K562 (cell line): ENCODE data around the gene WDR49. TPM values are rescaled to one million over a fixed set of nuclear protein-coding genes. Genes with fewer than 3 reads are reported as not detected.
A peak's percentile ranks its signal among the peaks of the same experiment; 100 is the strongest.

Experiments used
- ATAC-seq: fragments of 200-7000 bp; cut with Tn5 transposase; 3 replicates; pipeline ENCODE4 v1.9.1; 2020; ENCODE audit warnings: moderate library complexity
- BruUV-seq: library from RNA; stranded (reverse); fragments of 400-500 nt; replicated peaks from 2 replicates; lab custom pipeline; 2021; lab: Mats Ljungman, UMichigan
- CTCF ChIA-PET: fragments of 300-600 bp; formaldehyde crosslinking; extraction: SDS; loops from one replicate; lab custom pipeline; 2021; ENCODE audit warnings: low intra/inter-chr PET ratio; lab: Yijun Ruan, JAX
- POLR2A ChIA-PET: fragments of 300-600, 350-650 bp; sonication (Branson Sonifier 250); formaldehyde crosslinking; extraction: SDS; loops from one replicate; lab custom pipeline; 2021; ENCODE audit warnings: antibody characterized with exemption, inconsistent platforms; lab: Yijun Ruan, JAX
- DNase-seq, 4 experiments: peaks; one replicate each; pipeline versions ENCODE4 v3.0.0 to v3.0.0-alpha.2; 2011 to 2018; ENCODE audit warnings: low spot score in 3 of 4, mixed read lengths in 3 of 4; ENCODE audit errors: extremely low read depth in 1 of 4
- FAIRE-seq: peaks from 2 replicates; lab custom pipeline; 2011; peaks lifted over from hg19 to GRCh38; lab: Jason Lieb, UNC
- H2AFZ ChIP-seq: 2 replicates; pipeline ENCODE4 v1.6.0; 2011; ENCODE audit warnings: low read depth, low read length, control low read depth, inconsistent platforms
- H3K27ac ChIP-seq: fragments of 200-600 bp; 3 replicates; pipeline ENCODE4 v1.8.0; 2011; ENCODE audit warnings: low read depth, mild to moderate bottlenecking, control low read depth, inconsistent platforms, low read length, moderate library complexity, mixed read lengths; ENCODE audit errors: extremely low read depth
- H3K27me3 ChIP-seq, 2 experiments: fragments of 300-600 bp in 1 of 2; 2 replicates in 1 of 2; 3 replicates in 1 of 2; pipeline versions ENCODE4 v1.6.0 to v1.8.0; 2011; ENCODE audit warnings: inconsistent platforms in 2 of 2, low read length in 2 of 2, mild to moderate bottlenecking in 1 of 2, mixed read lengths in 1 of 2, moderate library complexity in 1 of 2; ENCODE audit not compliant: control insufficient read depth in 2 of 2, insufficient read depth in 2 of 2
- H3K36me3 ChIP-seq: fragments of 300-600 bp; 3 replicates; pipeline ENCODE4 v1.8.0; 2011; ENCODE audit warnings: mild to moderate bottlenecking, low read length, inconsistent platforms; ENCODE audit not compliant: control insufficient read depth, insufficient read depth
- H3K4me1 ChIP-seq, 2 experiments: fragments of 200-600 bp in 1 of 2; replicated peaks in 1 of 2; 2 replicates in 1 of 2; 3 replicates in 1 of 2; pipeline versions ENCODE4 v1.5.1 to v1.8.0; 2011; ENCODE audit warnings: inconsistent platforms in 2 of 2, low read length in 2 of 2, mild to moderate bottlenecking in 1 of 2, mixed read lengths in 1 of 2, moderate library complexity in 1 of 2; ENCODE audit not compliant: control insufficient read depth in 2 of 2, insufficient read depth in 2 of 2
- H3K4me2 ChIP-seq: 2 replicates; pipeline ENCODE4 v1.6.1; 2011; ENCODE audit warnings: low read length, control low read depth, inconsistent platforms, mixed read lengths; ENCODE audit not compliant: insufficient read depth
- H3K4me3 ChIP-seq: fragments of 200-600 bp; sonication (generic), shearing (Covaris generic); 2 replicates; pipeline ENCODE4 v1.5.1; 2016; ENCODE audit warnings: control low read depth, inconsistent platforms
- H3K79me2 ChIP-seq: fragments of 200-600 bp; 3 replicates; pipeline ENCODE4 v1.8.0; 2011; ENCODE audit warnings: low read length, inconsistent platforms; ENCODE audit not compliant: control insufficient read depth, insufficient read depth
- H3K9ac ChIP-seq, 2 experiments: 2 replicates each; pipeline versions ENCODE4 v1.6.0 to v1.6.1; 2011; ENCODE audit warnings: low read depth in 2 of 2, low read length in 2 of 2, control low read depth in 1 of 2, inconsistent platforms in 1 of 2, mild to moderate bottlenecking in 1 of 2, mixed read lengths in 1 of 2; ENCODE audit not compliant: insufficient read depth in 1 of 2
- H3K9me1 ChIP-seq: one replicate; pipeline ENCODE4 v1.6.0; 2011; ENCODE audit warnings: inconsistent platforms, mild to moderate bottlenecking, low read length, moderate library complexity; ENCODE audit not compliant: control insufficient read depth, insufficient read depth
- H3K9me3 ChIP-seq: replicated peaks from 2 replicates; pipeline ENCODE4 v1.5.1; 2011; ENCODE audit warnings: low read depth, low read length, inconsistent platforms; ENCODE audit not compliant: control insufficient read depth, insufficient read depth
- H4K20me1 ChIP-seq: replicated peaks from 2 replicates; pipeline ENCODE4 v1.6.1; 2011; ENCODE audit warnings: low read length, inconsistent platforms, mixed read lengths; ENCODE audit not compliant: control insufficient read depth, insufficient read depth
- BRCA1 ChIP-seq, 2 experiments: fragments of 450-650 bp in 1 of 2; sonication (generic) in 1 of 2; formaldehyde crosslinking in 1 of 2; IDR thresholded peaks; 2 replicates each; pipeline versions ENCODE4 v1.5.0 to v1.6.1; 2017 to 2020; ENCODE audit warnings: mild to moderate bottlenecking in 1 of 2, missing genetic modification reagents in 1 of 2
- BRD4 ChIP-seq: fragments of 200-600 bp; sonication (generic); IDR thresholded peaks from 2 replicates; pipeline ENCODE4 v1.6.1; 2017; ENCODE audit warnings: inconsistent platforms
- PRPF4 ChIP-seq: fragments of 200-400 bp; formaldehyde crosslinking; IDR thresholded peaks from one replicate; pipeline ENCODE4 v1.6.1; 2017; ENCODE audit warnings: low read length, low read depth, mild to moderate bottlenecking; ENCODE audit not compliant: insufficient read depth, poor library complexity, severe bottlenecking
- PTBP1 ChIP-seq: fragments of 200-400 bp; formaldehyde crosslinking; IDR thresholded peaks from 2 replicates; pipeline ENCODE4 v1.6.1; 2017; ENCODE audit warnings: low read depth, low read length
- ZNF143 ChIP-seq: sonication (generic); formaldehyde crosslinking; IDR thresholded peaks from 2 replicates; pipeline ENCODE4 v1.9.0; 2022; ENCODE audit warnings: mild to moderate bottlenecking, missing genetic modification reagents
- WGBS: fragments of 100-300 bp; shearing (Covaris generic); methylation state at CpG from one replicate; pipeline ENCODE4 v1.1.6; 2016; ENCODE audit warnings: low coverage, mixed read lengths; ENCODE audit not compliant: insufficient coverage; ENCODE audit errors: missing lambda C conversion rate; 5-methylcytosine and 5-hydroxymethylcytosine counted together
- in situ Hi-C: fragments of 300-500 bp; cut with MboI; formaldehyde crosslinking; loops from 4 replicates; pipeline ENCODE4 v1.15.0; 2018; ENCODE audit warnings: inconsistent platforms, mixed read lengths
- intact Hi-C: fragments of 100-400 bp; cut with micrococcal nuclease; formaldehyde crosslinking; loops from 2 replicates; pipeline ENCODE4 v1.14.2; 2022
- polyA plus RNA-seq, 8 experiments: library from polyadenylated mRNA; depleted of rRNA in 4 of 8; stranded (reverse) in 5 of 8; unstranded in 3 of 8; fragments of >200 nt; fragmentation: Nextera tagmentation in 2 of 8; fragmentation: Illumina TruSeq in 1 of 8; extraction: Ambion mirVana in 2 of 8; extraction: Trizol in 1 of 8; gene quantifications; 2 replicates each; pipeline versions ENCODE4 v1.2.1 to v1.2.3, GENCODE V29; 2011 to 2014; ENCODE audit warnings: inconsistent platforms in 1 of 8, missing spikeins in 1 of 8
- total RNA-seq, 7 experiments: library from RNA; depleted of rRNA in 6 of 7; stranded (reverse); fragments of >200 nt in 6 of 7; fragmentation: Illumina TruSeq in 2 of 7; extraction: Trizol in 2 of 7; gene quantifications; 2 replicates each; pipeline versions ENCODE4 v1.2.1 to v1.2.3, GENCODE V29; 2011 to 2021; ENCODE audit warnings: low replicate concordance in 1 of 7
- TF ChIP-seq, protein P1 (sequence below): fragments of 450-650 bp; formaldehyde crosslinking; IDR thresholded peaks from 2 replicates; pipeline ENCODE4 v1.4.0; 2022; ENCODE audit warnings: missing genetic modification characterization

The WDR49 gene
- total and polyA plus RNA-seq, 9 of the 15 experiments (the other 6 are each of a cell fraction or from before 2014, with no cell fraction given), result not detected

DNA sequence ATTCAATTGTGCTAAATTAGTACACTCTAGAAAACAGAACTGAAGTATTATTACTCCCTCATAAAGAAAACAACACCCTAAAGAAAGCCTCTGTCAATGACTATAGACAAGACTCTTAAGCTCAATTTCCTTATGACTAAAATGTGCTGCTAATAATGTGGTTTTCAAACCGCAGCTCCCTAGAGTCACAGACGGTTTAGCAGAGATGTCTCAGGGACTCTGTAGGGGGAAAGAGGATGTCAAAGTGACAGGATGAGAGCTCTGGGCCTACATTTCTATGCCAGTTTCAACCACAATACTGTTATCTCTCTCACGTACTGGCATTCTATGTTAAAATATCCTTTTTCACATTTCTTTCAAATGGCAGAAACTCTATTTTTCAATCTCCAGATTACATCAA lies 37.6 kb upstream of the WDR49 start:
- no peak overlapping the region for H3K27ac ChIP-seq
- ATAC-seq (peak; percentile 8; the same call in 1 of the 3 replicates), FAIRE-seq (no peak), DNase-seq (no peak)
- no TSS peak for BruUV-seq
- ChIA-PET POLR2A (no interaction called here), CTCF (no interaction called here)
- TF ChIP-seq PRPF4, result no peak
- no peak for TF ChIP-seq PTBP1
- TF ChIP-seq, protein P1, sequence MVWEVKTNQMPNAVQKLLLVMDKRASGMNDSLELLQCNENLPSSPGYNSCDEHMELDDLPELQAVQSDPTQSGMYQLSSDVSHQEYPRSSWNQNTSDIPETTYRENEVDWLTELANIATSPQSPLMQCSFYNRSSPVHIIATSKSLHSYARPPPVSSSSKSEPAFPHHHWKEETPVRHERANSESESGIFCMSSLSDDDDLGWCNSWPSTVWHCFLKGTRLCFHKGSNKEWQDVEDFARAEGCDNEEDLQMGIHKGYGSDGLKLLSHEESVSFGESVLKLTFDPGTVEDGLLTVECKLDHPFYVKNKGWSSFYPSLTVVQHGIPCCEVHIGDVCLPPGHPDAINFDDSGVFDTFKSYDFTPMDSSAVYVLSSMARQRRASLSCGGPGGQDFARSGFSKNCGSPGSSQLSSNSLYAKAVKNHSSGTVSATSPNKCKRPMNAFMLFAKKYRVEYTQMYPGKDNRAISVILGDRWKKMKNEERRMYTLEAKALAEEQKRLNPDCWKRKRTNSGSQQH, result no peak
- TF ChIP-seq ZNF143 (CRISPR knock-in tag), result no peak
- no peak for TF ChIP-seq BRD4
- no peak for TF ChIP-seq BRCA1 (IDR thresholded peaks at IDR 0.05)
- TF ChIP-seq BRCA1 (CRISPR knock-in tag; IDR thresholded peaks at IDR 0.05), result no peak
- no peak overlapping the region for H2AFZ ChIP-seq
- WGBS, result 81% methylated on average over 3 of the region's 3 CpGs
- H3K9me3 ChIP-seq, result no peaks in the 10 kb centered on the region
- peaks cover 41% of the 10 kb centered on the region; the same call in 2 of the 3 replicates for H3K79me2 ChIP-seq
- H3K4me3 ChIP-seq, result no peak overlapping the region
- no peaks in the 10 kb centered on the region for H3K27me3 ChIP-seq
- intact Hi-C loops (no loop called here), in situ Hi-C loops (no loop called here)
- no peaks in the 10 kb centered on the region for H3K4me1 ChIP-seq
- no peaks in the 10 kb centered on the region for H3K9me1 ChIP-seq
- no peaks in the 10 kb centered on the region for H4K20me1 ChIP-seq
- H3K4me2 ChIP-seq, result no peak overlapping the region
- peaks cover 96% of the 10 kb centered on the region for H3K36me3 ChIP-seq
- no peak overlapping the region for H3K9ac ChIP-seq
